H1 (cell line): ENCODE data around the gene COL28A1. TPM values are rescaled to one million over a fixed set of nuclear protein-coding genes. Genes with fewer than 3 reads are reported as not detected.

Source experiments
- CTCF ChIA-PET: fragments of 300-600 bp; sonication (Branson Sonifier 250); formaldehyde crosslinking; loops from one replicate; lab custom pipeline; 2021; ENCODE audit not compliant: partially characterized antibody; lab: Charles Lee
- POLR2A ChIA-PET: fragments of 300-600 bp; sonication (Branson Sonifier 250); formaldehyde crosslinking; loops from one replicate; lab custom pipeline; 2021; ENCODE audit warnings: inconsistent platforms; ENCODE audit not compliant: partially characterized antibody; lab: Charles Lee
- DNase-seq, 2 experiments: peaks; one replicate each; pipeline versions ENCODE4 v3.0.0 to v3.0.0-alpha.2; 2010 to 2022; ENCODE audit warnings: low spot score in 2 of 2, low read depth in 1 of 2, mixed read lengths in 1 of 2
- FAIRE-seq: peaks from 2 replicates; lab custom pipeline; 2011; peaks lifted over from hg19 to GRCh38; lab: Jason Lieb, UNC
- H2AFZ ChIP-seq: 2 replicates; pipeline ENCODE4 v1.8.1; 2012; ENCODE audit warnings: low read length, inconsistent platforms
- H2AK5ac ChIP-seq: 2 replicates; pipeline ENCODE4 v1.6.1; 2013; ENCODE audit warnings: low read depth, low read length
- H2BK120ac ChIP-seq: replicated peaks from 2 replicates; pipeline ENCODE3; 2013; ENCODE audit warnings: low read depth, low read length, inconsistent platforms
- H2BK12ac ChIP-seq: 2 replicates; pipeline ENCODE4 v1.6.1; 2013; ENCODE audit warnings: low read depth, low read length
- H2BK15ac ChIP-seq: 2 replicates; pipeline ENCODE4 v1.6.1; 2013; ENCODE audit warnings: low read length
- H2BK20ac ChIP-seq: 2 replicates; pipeline ENCODE4 v1.6.1; 2013; ENCODE audit warnings: low read length
- H2BK5ac ChIP-seq: 2 replicates; pipeline ENCODE4 v1.6.1; 2013; ENCODE audit warnings: low read depth, low read length
- H3K14ac ChIP-seq: 2 replicates; pipeline ENCODE4 v1.6.1; 2013; ENCODE audit warnings: inconsistent platforms; ENCODE audit not compliant: insufficient read length
- H3K18ac ChIP-seq: 2 replicates; pipeline ENCODE4 v1.6.1; 2013; ENCODE audit warnings: low read length; ENCODE audit errors: extremely low read depth
- H3K23ac ChIP-seq: 2 replicates; pipeline ENCODE4 v1.6.1; 2013; ENCODE audit warnings: inconsistent platforms; ENCODE audit not compliant: insufficient read length
- H3K23me2 ChIP-seq: 2 replicates; pipeline ENCODE4 v1.6.1; 2013; ENCODE audit warnings: low read depth, low read length
- H3K27ac ChIP-seq: 2 replicates; pipeline ENCODE4 v1.6.1; 2011; ENCODE audit warnings: low read depth, low read length, inconsistent platforms
- H3K27me3 ChIP-seq, 4 experiments: replicated peaks in 1 of 4; 1 replicate in 1 of 4; 2 replicates in 3 of 4; pipeline versions ENCODE4 v1.6.1 to v1.8.1; 2011 to 2013; ENCODE audit warnings: low read length in 3 of 4, mild to moderate bottlenecking in 3 of 4, inconsistent platforms in 2 of 4, mixed read lengths in 2 of 4, moderate library complexity in 1 of 4; ENCODE audit not compliant: control insufficient read depth in 3 of 4, insufficient read depth in 3 of 4; ENCODE audit errors: extremely low read depth in 1 of 4
- H3K36me3 ChIP-seq, 4 experiments: 2 replicates each; pipeline versions ENCODE4 v1.6.1 to v1.8.1; 2011 to 2013; ENCODE audit warnings: mild to moderate bottlenecking in 4 of 4, low read length in 3 of 4, moderate library complexity in 2 of 4, control low read depth in 1 of 4, inconsistent platforms in 1 of 4; ENCODE audit not compliant: insufficient read depth in 4 of 4, control insufficient read depth in 2 of 4
- H3K4ac ChIP-seq: replicated peaks from 2 replicates; pipeline ENCODE3; 2013; ENCODE audit warnings: low read length, low read depth, mixed read lengths, inconsistent platforms; ENCODE audit not compliant: insufficient read length
- H3K4me1 ChIP-seq, 4 experiments: replicated peaks in 1 of 4; 1 replicate in 1 of 4; 2 replicates in 3 of 4; pipeline versions ENCODE4 v1.6.1 to v1.8.1; 2011 to 2013; ENCODE audit warnings: low read length in 3 of 4, inconsistent platforms in 2 of 4, mixed read lengths in 1 of 4; ENCODE audit not compliant: insufficient read depth in 4 of 4, control insufficient read depth in 3 of 4
- H3K4me2 ChIP-seq, 2 experiments: 2 replicates each; pipeline versions ENCODE4 v1.6.1 to v1.8.1; 2011 to 2013; ENCODE audit warnings: low read depth in 2 of 2, low read length in 2 of 2, control low read depth in 1 of 2, inconsistent platforms in 1 of 2, mild to moderate bottlenecking in 1 of 2; ENCODE audit not compliant: insufficient read depth in 1 of 2
- H3K4me3 ChIP-seq, 4 experiments: fragments of 200-600, 300-600 bp in 1 of 4; sonication (generic), shearing (Covaris generic), sonication (Bioruptor Twin) in 1 of 4; 2 replicates each; pipeline versions ENCODE4 v1.5.1 to v1.8.1; 2011 to 2016; ENCODE audit warnings: low read length in 4 of 4, low read depth in 3 of 4, control low read depth in 2 of 4, inconsistent platforms in 2 of 4, mild to moderate bottlenecking in 2 of 4, mixed read lengths in 1 of 4, moderate library complexity in 1 of 4; ENCODE audit not compliant: insufficient read depth in 2 of 4; ENCODE audit errors: extremely low read depth in 1 of 4
- H3K56ac ChIP-seq: replicated peaks from 2 replicates; pipeline ENCODE3; 2013; ENCODE audit warnings: low read depth, mild to moderate bottlenecking, mixed read lengths, low read length, inconsistent platforms; ENCODE audit not compliant: insufficient read length
- H3K79me1 ChIP-seq: 2 replicates; pipeline ENCODE4 v1.6.1; 2013; ENCODE audit warnings: low read depth, low read length, control low read depth
- H3K79me2 ChIP-seq, 2 experiments: 2 replicates each; pipeline versions ENCODE4 v1.6.1 to v1.8.1; 2012 to 2013; ENCODE audit warnings: low read length in 2 of 2, mild to moderate bottlenecking in 2 of 2, inconsistent platforms in 1 of 2; ENCODE audit not compliant: insufficient read depth in 2 of 2, control insufficient read depth in 1 of 2
- H3K9ac ChIP-seq, 4 experiments: replicated peaks in 1 of 4; 1 replicate in 1 of 4; 2 replicates in 3 of 4; pipeline versions ENCODE4 v1.6.1 to v1.8.1; 2011 to 2013; ENCODE audit warnings: low read depth in 3 of 4, low read length in 3 of 4, control low read depth in 2 of 4, mild to moderate bottlenecking in 2 of 4, moderate library complexity in 2 of 4, inconsistent platforms in 1 of 4; ENCODE audit errors: extremely low read depth in 1 of 4
- H3K9me3 ChIP-seq, 2 experiments: 2 replicates each; pipeline versions ENCODE4 v1.6.1 to v1.8.1; 2012 to 2013; ENCODE audit warnings: mild to moderate bottlenecking in 2 of 2, moderate library complexity in 2 of 2, control low read depth in 1 of 2, inconsistent platforms in 1 of 2, low read depth in 1 of 2, low read length in 1 of 2, mixed read lengths in 1 of 2; ENCODE audit not compliant: insufficient read depth in 2 of 2
- H4K20me1 ChIP-seq, 2 experiments: replicated peaks in 1 of 2; 2 replicates each; pipeline versions ENCODE3 to v1.8.1; 2011 to 2013; ENCODE audit warnings: inconsistent platforms in 2 of 2, low read length in 2 of 2, mild to moderate bottlenecking in 1 of 2; ENCODE audit not compliant: insufficient read depth in 2 of 2, control insufficient read depth in 1 of 2
- H4K5ac ChIP-seq: 2 replicates; pipeline ENCODE4 v1.6.1; 2013; ENCODE audit warnings: low read length, low read depth, mixed read lengths, inconsistent platforms; ENCODE audit not compliant: insufficient read length
- H4K8ac ChIP-seq: 2 replicates; pipeline ENCODE4 v1.8.0; 2013; ENCODE audit warnings: mild to moderate bottlenecking, moderate library complexity, low read length, inconsistent platforms; ENCODE audit not compliant: insufficient read depth; ENCODE audit errors: extremely low read depth
- H4K91ac ChIP-seq: replicated peaks from 2 replicates; pipeline ENCODE3; 2013; ENCODE audit warnings: low read length, mixed read lengths, inconsistent platforms; ENCODE audit not compliant: insufficient read length
- CEBPB ChIP-seq: IDR thresholded peaks from 2 replicates; pipeline ENCODE4 v1.6.1; 2012; ENCODE audit warnings: low read depth, low read length
- RAD21 ChIP-seq, 2 experiments: IDR thresholded peaks in 1 of 2; conservative IDR thresholded peaks in 1 of 2; 2 replicates each; pipeline ENCODE4 v1.6.1; 2011; ENCODE audit warnings: low read depth in 2 of 2, low read length in 2 of 2, improper control_type of control experiment in 1 of 2, inconsistent platforms in 1 of 2, mild to moderate bottlenecking in 1 of 2, moderate library complexity in 1 of 2
- SIX5 ChIP-seq: IDR thresholded peaks from 2 replicates; pipeline ENCODE4 v1.6.1; 2011; ENCODE audit warnings: mild to moderate bottlenecking, low read depth, low read length
- WGBS, 2 experiments: shearing (Covaris generic) in 1 of 2; methylation state at CpG; one replicate each; pipeline versions ENCODE4 v1.1.6 to v1.1.7; 2013 to 2015; ENCODE audit warnings: low lambda C conversion rate in 2 of 2, mixed read lengths in 2 of 2, inconsistent platforms in 1 of 2, low coverage in 1 of 2, missing lambda C conversion rate in 1 of 2; ENCODE audit not compliant: insufficient replicate concordance in 2 of 2, insufficient coverage in 1 of 2, insufficient read length in 1 of 2; ENCODE audit errors: extremely low coverage in 1 of 2, missing lambda C conversion rate in 1 of 2; 5-methylcytosine and 5-hydroxymethylcytosine counted together
- polyA plus RNA-seq, 7 experiments: library from polyadenylated mRNA; depleted of rRNA in 3 of 7; stranded (reverse) in 5 of 7; unstranded in 2 of 7; fragments of >200 nt in 5 of 7; fragments of 200-250 nt in 2 of 7; gene quantifications; 1 replicate in 5 of 7; 2 replicates in 1 of 7; 4 replicates in 1 of 7; pipeline versions ENCODE4 v1.2.1 to v1.2.3, GENCODE V29; 2011 to 2013; ENCODE audit warnings: missing spikeins in 2 of 7, mixed read lengths in 2 of 7
- total RNA-seq: library from RNA; stranded (reverse); fragmentation: NEBNext Ultra II Directional; extraction: Animal tissue kit (Norgen Biotek cat#: 25700); gene quantifications from 2 replicates; pipeline ENCODE4 v1.2.1, GENCODE V29; 2021

The COL28A1 gene
- total and polyA plus RNA-seq, 2 of the 8 experiments (the other 6 are each of a cell fraction or from before 2014, with no cell fraction given), result 0.22 to 0.38 TPM

DNA sequence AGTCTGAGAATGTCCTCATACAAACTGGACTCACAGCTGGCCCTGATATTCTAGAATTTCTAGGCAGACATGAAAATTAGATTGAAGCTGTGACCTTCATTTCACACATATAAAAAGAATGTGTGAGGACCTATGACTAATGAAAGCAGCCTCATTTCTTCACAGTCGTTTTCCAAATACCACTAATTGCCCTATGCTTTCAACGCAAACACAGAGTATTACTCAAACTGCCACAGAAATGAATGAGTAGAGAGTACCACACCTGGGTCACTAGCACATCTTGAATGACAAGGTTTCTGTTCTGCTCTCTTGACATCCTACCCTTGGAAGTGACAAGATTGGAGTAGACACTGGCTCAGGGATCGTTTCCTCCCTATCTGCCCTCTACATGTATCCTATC is 211.0 kb downstream of the COL28A1 start:
- Histone ChIP-seq H3K27ac (no peak overlapping the region), H2BK12ac (no peak overlapping the region; the same call in 1 of the 2 replicates), H3K36me3 (no peaks in the 10 kb centered on the region), H2BK5ac (no peak overlapping the region), H3K23ac (no peak overlapping the region), H4K20me1 (no peaks in the 10 kb centered on the region), H3K4ac (no peak overlapping the region), H3K9me3 (no peaks in the 10 kb centered on the region), H2BK120ac (no peak overlapping the region), H3K4me2 (no peak overlapping the region), H2AK5ac (no peak overlapping the region), H3K4me1 (no peaks in the 10 kb centered on the region), H3K18ac (no peak overlapping the region), H3K14ac (no peak overlapping the region), H3K79me1 (no peaks in the 10 kb centered on the region), H4K91ac (no peak overlapping the region), H4K5ac (no peak overlapping the region), H3K27me3 (no peaks in the 10 kb centered on the region), H3K4me3 (no peak overlapping the region), H4K8ac (no peak overlapping the region), H3K56ac (no peak overlapping the region), H2AFZ (no peak overlapping the region), H3K9ac (no peak overlapping the region), H3K79me2 (no peaks in the 10 kb centered on the region), H2BK20ac (no peak overlapping the region), H3K23me2 (no peaks in the 10 kb centered on the region), H2BK15ac (no peak overlapping the region)
- no peak for DNase-seq
- CTCF ChIA-PET, result interaction anchor here (0.6 kb wide), 1 partner anchor 16 kb away, joined by 3 read pairs; no protein-coding TSS in a partner anchor
- POLR2A ChIA-PET, result no interaction called here
- no peak for FAIRE-seq
- TF ChIP-seq RAD21 (IDR thresholded peaks at IDR 0.05 in 1 of 2, conservative IDR thresholded peaks at IDR 0.05 in 1 of 2; ENCODE audit: low read depth in 2 of 2, low read length in 2 of 2) (no peak), CEBPB (no peak), SIX5 (no peak)
- WGBS, 2 experiments, result 88% methylated on average over 3 of the region's 3 CpGs; no CpG with 5 or more reads in 1 of the 2 experiments
